ENCODE data around the gene CCDC158.
A peak's percentile ranks its signal among the peaks of the same experiment; 100 is the strongest.
"Not testable (repeated sequence)": the region's sequence is repeated elsewhere in the genome, so short reads cannot be mapped to it uniquely, and the experiment has no call there.

Gene CCDC158

GRCh38 chr4:76420762-76421581 is at the start of gene CCDC158:
CCDC158 (minus strand) TSS chr4:76421141; CDS start chr4:76403207, 17,934 bp downstream.
- peaks cover 10% of the 10 kb centered on the region for H3K4me1 Mint-ChIP-seq (ENCODE audit: low read depth)
- no peaks in the 10 kb centered on the region for H3K36me3 Mint-ChIP-seq (ENCODE audit: low read depth)
- H3K27me3 Mint-ChIP-seq, result peaks cover 41% of the 10 kb centered on the region
- H3K27ac Mint-ChIP-seq, result no peak within 1 kb of the TSS
- H3K4me3 Mint-ChIP-seq, result peak within 1 kb of the TSS; percentile 65
- H3K9me3 Mint-ChIP-seq, result no peaks in the 10 kb centered on the region

GRCh38 chr4:76470532-76470931 is 49.6 kb upstream of the CCDC158 start:
- Mint-ChIP-seq H3K4me1 (ENCODE audit: low read depth) (no peaks in the 10 kb centered on the region), H3K27ac (no peak overlapping the region), H3K27me3 (no peaks in the 10 kb centered on the region), H3K4me3 (no peak overlapping the region), H3K36me3 (ENCODE audit: low read depth) (no peaks in the 10 kb centered on the region), H3K9me3 (no peaks in the 10 kb centered on the region)

- H3K27me3 Mint-ChIP-seq, result no peaks in the 10 kb centered on the region
- no peak overlapping the region for H3K4me3 Mint-ChIP-seq
- H3K9me3 Mint-ChIP-seq, result no peaks in the 10 kb centered on the region
- no peaks in the 10 kb centered on the region for H3K36me3 Mint-ChIP-seq (ENCODE audit: low read depth)
- H3K4me1 Mint-ChIP-seq (ENCODE audit: low read depth), result no peaks in the 10 kb centered on the region
- no peak overlapping the region for H3K27ac Mint-ChIP-seq
These were observed 49.1 kb upstream of the CCDC158 start for GRCh38 chr4:76470064-76470463.

GRCh38 chr4:76463568-76463967 is 42.6 kb upstream of the CCDC158 start:
- no peaks in the 10 kb centered on the region for H3K36me3 Mint-ChIP-seq (ENCODE audit: low read depth)
- H3K9me3 Mint-ChIP-seq, result peaks cover 9% of the 10 kb centered on the region
- no peak overlapping the region for H3K4me3 Mint-ChIP-seq
- H3K27me3 Mint-ChIP-seq, result peaks cover 6% of the 10 kb centered on the region
- H3K4me1 Mint-ChIP-seq (ENCODE audit: low read depth), result no peaks in the 10 kb centered on the region
- H3K27ac Mint-ChIP-seq, result no peak overlapping the region

GRCh38 chr4:76459291-76459723 is 38.4 kb upstream of the CCDC158 start:
- Mint-ChIP-seq H3K27me3 (peaks cover 6% of the 10 kb centered on the region), H3K4me3 (no peak overlapping the region), H3K4me1 (ENCODE audit: low read depth) (no peaks in the 10 kb centered on the region), H3K27ac (no peak overlapping the region), H3K36me3 (ENCODE audit: low read depth) (no peaks in the 10 kb centered on the region), H3K9me3 (peaks cover 9% of the 10 kb centered on the region)

- peaks cover 9% of the 10 kb centered on the region for H3K9me3 Mint-ChIP-seq
- H3K27ac Mint-ChIP-seq, result no peak overlapping the region
These were observed 37.9 kb upstream of the CCDC158 start for GRCh38 chr4:76458825-76459224.

GRCh38 chr4:76458297-76458696 is 37.4 kb upstream of the CCDC158 start:
- no peak overlapping the region for H3K27ac Mint-ChIP-seq
- H3K36me3 Mint-ChIP-seq (ENCODE audit: low read depth), result no peaks in the 10 kb centered on the region
- no peak overlapping the region for H3K4me3 Mint-ChIP-seq
- H3K27me3 Mint-ChIP-seq, result peaks cover 6% of the 10 kb centered on the region
- H3K4me1 Mint-ChIP-seq (ENCODE audit: low read depth), result no peaks in the 10 kb centered on the region
- H3K9me3 Mint-ChIP-seq, result peaks cover 7% of the 10 kb centered on the region

More at GRCh38 chr4:76458825-76459224, 37.9 kb upstream of the CCDC158 start:
- H3K4me3 Mint-ChIP-seq, result no peak overlapping the region
- H3K4me1 Mint-ChIP-seq (ENCODE audit: low read depth), result no peaks in the 10 kb centered on the region
- H3K36me3 Mint-ChIP-seq (ENCODE audit: low read depth), result no peaks in the 10 kb centered on the region
- H3K27me3 Mint-ChIP-seq, result peaks cover 6% of the 10 kb centered on the region

- Mint-ChIP-seq H3K9me3 (peaks cover 3% of the 10 kb centered on the region), H3K27ac (no peak overlapping the region), H3K4me1 (ENCODE audit: low read depth) (no peaks in the 10 kb centered on the region), H3K4me3 (no peak overlapping the region), H3K27me3 (peaks cover 6% of the 10 kb centered on the region), H3K36me3 (ENCODE audit: low read depth) (no peaks in the 10 kb centered on the region)
These were observed 36.9 kb upstream of the CCDC158 start for GRCh38 chr4:76457885-76458284.

- H3K27me3 Mint-ChIP-seq, result peaks cover 16% of the 10 kb centered on the region
- not testable (repeated sequence) for H3K27ac Mint-ChIP-seq; H3K9me3 Mint-ChIP-seq; H3K4me3 Mint-ChIP-seq; H3K4me1 Mint-ChIP-seq (ENCODE audit: low read depth); H3K36me3 Mint-ChIP-seq (ENCODE audit: low read depth)
These were observed 33.1 kb upstream of the CCDC158 start for GRCh38 chr4:76454073-76454472.

GRCh38 chr4:76453232-76453631 is 32.3 kb upstream of the CCDC158 start:
- Mint-ChIP-seq H3K27ac (no peak overlapping the region), H3K9me3 (no peaks in the 10 kb centered on the region), H3K27me3 (peaks cover 19% of the 10 kb centered on the region), H3K4me3 (no peak overlapping the region), H3K36me3 (ENCODE audit: low read depth) (no peaks in the 10 kb centered on the region), H3K4me1 (ENCODE audit: low read depth) (no peaks in the 10 kb centered on the region)

GRCh38 chr4:76449833-76450232 is 28.9 kb upstream of the CCDC158 start:
- Mint-ChIP-seq H3K27ac (no peak overlapping the region), H3K4me3 (no peak overlapping the region), H3K36me3 (ENCODE audit: low read depth) (no peaks in the 10 kb centered on the region), H3K9me3 (no peaks in the 10 kb centered on the region), H3K27me3 (peaks cover 19% of the 10 kb centered on the region), H3K4me1 (ENCODE audit: low read depth) (no peaks in the 10 kb centered on the region)

GRCh38 chr4:76449362-76449767 is 28.4 kb upstream of the CCDC158 start:
- H3K4me1 Mint-ChIP-seq (ENCODE audit: low read depth), result no peaks in the 10 kb centered on the region
- H3K27me3 Mint-ChIP-seq, result peaks cover 19% of the 10 kb centered on the region
- H3K9me3 Mint-ChIP-seq, result no peaks in the 10 kb centered on the region
- H3K27ac Mint-ChIP-seq, result no peak overlapping the region
- H3K36me3 Mint-ChIP-seq (ENCODE audit: low read depth), result no peaks in the 10 kb centered on the region
- no peak overlapping the region for H3K4me3 Mint-ChIP-seq

GRCh38 chr4:76448211-76448610 is 27.3 kb upstream of the CCDC158 start:
- Mint-ChIP-seq H3K4me1 (ENCODE audit: low read depth) (no peaks in the 10 kb centered on the region), H3K9me3 (no peaks in the 10 kb centered on the region), H3K4me3 (no peak overlapping the region), H3K27ac (no peak overlapping the region), H3K36me3 (ENCODE audit: low read depth) (no peaks in the 10 kb centered on the region), H3K27me3 (peaks cover 19% of the 10 kb centered on the region)

- no peaks in the 10 kb centered on the region for H3K9me3 Mint-ChIP-seq
- no peak overlapping the region for H3K27ac Mint-ChIP-seq
- no peaks in the 10 kb centered on the region for H3K36me3 Mint-ChIP-seq (ENCODE audit: low read depth)
- peaks cover 21% of the 10 kb centered on the region for H3K27me3 Mint-ChIP-seq
- no peak overlapping the region for H3K4me3 Mint-ChIP-seq
- no peaks in the 10 kb centered on the region for H3K4me1 Mint-ChIP-seq (ENCODE audit: low read depth)
These were observed 26.5 kb upstream of the CCDC158 start for GRCh38 chr4:76447393-76447851.

- Mint-ChIP-seq H3K27me3 (peaks cover 12% of the 10 kb centered on the region), H3K36me3 (ENCODE audit: low read depth) (no peaks in the 10 kb centered on the region), H3K27ac (no peak overlapping the region), H3K9me3 (no peaks in the 10 kb centered on the region), H3K4me1 (ENCODE audit: low read depth) (no peaks in the 10 kb centered on the region), H3K4me3 (no peak overlapping the region)
These were observed 25.0 kb upstream of the CCDC158 start for GRCh38 chr4:76445911-76446310.

- Mint-ChIP-seq H3K27me3 (peaks cover 17% of the 10 kb centered on the region), H3K27ac (no peak overlapping the region), H3K4me3 (no peak overlapping the region), H3K9me3 (no peaks in the 10 kb centered on the region), H3K4me1 (ENCODE audit: low read depth) (no peaks in the 10 kb centered on the region), H3K36me3 (ENCODE audit: low read depth) (no peaks in the 10 kb centered on the region)
These were observed 22.4 kb upstream of the CCDC158 start for GRCh38 chr4:76443376-76443775.
